Stimulated activated CD4-positive, alpha-beta T cell treated with anti-CD3 and anti-CD28 coated beads, TNF-alpha, amount 100 ng/mL, for 24 hours (primary cell): ENCODE data around the gene RP9.

ENCODE experiments used
- DNase-seq, 3 experiments: peaks; one replicate each; pipeline ENCODE4 v3.0.0-alpha.2; 2020; ENCODE audit warnings: low read depth in 3 of 3

Gene RP9

GRCh38 chr7:33062782-33063443 lies 46.3 kb downstream of the RP9 start:
- peak; percentile 79 to 91 (median 87) for DNase-seq

DNA sequence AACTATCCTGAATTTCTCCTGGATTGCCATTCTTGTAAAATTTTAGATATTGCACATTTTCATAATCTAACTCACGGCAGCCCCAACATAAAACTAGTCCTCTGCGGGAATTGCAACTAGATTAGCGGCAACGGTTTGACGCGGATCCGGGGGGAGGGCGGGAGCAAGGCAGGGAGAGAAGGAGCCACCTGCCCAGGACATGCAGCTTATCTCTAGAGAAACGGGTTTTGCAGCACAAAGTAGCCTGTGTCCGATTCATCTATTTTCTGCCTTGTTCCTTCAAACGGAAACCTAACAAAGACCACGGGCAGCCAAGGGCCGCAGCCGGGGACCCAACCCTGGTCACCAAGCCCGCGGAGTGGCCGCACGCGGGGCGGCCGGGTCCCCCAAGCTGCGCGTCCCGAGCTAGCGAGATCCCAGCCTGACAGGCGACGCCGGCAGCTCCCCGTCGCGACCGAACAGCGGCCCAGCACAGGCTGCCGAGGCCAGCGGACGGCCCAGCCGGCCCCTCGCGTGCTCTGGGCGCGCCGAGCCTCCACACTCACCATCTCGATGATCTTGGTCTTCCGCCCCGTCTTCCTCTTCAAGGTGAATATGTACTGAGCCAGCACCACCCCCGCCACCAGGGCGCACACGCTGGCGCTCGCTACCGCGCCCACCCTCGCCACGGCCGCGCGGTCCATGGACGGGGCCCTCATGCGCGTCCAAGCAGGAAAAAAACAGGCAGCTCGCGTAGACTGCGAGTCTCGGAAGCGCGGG lies 47.0 kb downstream of the RP9 start, which contains the start of gene NT5C3A:
Gene NT5C3A (minus strand): TSS at position 754 of the 759 bp plus-strand sequence. CDS start 71 bp downstream, at position 683.
- peak in 2 of 3 experiments; percentile 10 to 34 for DNase-seq

DNA sequence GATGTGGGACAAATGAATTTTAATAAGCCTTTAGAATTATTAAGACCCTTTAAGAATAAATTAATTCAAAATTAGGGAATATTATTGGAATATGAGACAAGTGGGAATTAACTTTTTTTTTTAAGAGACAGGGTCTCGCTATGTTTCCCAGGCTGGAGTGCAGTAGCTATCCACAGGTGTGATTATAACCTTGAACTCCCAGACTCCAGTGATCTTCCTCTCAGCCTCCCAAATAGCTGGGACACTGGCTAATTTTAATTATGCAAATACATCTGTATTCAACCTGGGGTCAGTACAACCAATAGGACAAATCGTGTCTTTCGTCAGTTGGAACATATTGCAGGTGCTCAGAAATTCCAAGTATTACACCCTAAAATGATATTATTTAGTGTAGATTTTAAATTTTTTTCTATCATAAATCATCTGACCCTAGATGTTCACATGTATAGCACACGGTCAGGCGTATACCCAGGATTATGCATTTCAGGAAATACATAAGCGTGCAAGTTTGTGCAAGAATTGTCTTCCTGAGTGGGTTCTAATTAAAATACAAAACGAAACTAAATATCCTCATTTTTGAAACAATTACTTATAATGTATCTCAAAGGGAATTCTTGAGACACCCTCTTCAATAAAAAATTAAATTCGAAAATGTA lies 47.8 kb downstream of the RP9 start:
- no peak for DNase-seq

DNA sequence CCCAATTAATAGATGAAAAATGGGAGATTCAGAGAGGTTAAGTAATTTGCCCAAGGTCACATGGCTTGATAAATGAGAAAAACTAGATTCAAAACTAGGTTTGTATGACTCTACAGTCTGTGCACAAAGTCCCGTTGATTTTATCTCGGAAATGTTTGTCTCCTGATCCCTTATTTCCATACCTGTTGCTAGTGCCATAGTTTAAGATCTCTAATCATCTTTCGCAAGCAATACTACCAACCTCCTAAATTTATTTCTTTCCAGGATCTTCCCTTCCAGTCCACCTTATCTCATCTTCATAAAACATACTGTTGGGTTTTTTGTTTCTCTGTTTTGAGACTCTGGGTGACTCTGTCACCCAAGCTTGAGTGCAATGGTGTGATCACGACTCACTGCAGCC lies 49.6 kb downstream of the RP9 start:
- DNase-seq: no peak

DNA sequence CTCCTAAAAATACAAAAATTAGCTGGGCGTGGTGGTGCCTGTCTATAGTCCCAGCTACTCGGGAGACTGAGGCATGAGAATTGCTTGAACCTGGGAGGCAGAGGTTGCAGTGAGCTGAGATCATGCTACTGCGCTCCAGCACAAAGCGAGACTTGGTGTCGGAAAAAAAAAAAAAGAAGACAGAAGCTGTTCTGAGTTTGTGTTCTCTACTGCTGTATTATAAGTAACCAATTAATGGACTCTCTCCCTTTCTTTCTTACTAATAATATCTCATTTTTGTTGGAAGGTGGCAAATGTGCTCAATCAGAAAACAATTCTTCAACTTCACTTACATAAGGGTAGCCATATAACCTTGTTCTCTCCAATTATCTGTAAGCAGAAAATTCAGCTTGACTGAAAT lies 54.0 kb downstream of the RP9 start:
- no peak for DNase-seq

DNA sequence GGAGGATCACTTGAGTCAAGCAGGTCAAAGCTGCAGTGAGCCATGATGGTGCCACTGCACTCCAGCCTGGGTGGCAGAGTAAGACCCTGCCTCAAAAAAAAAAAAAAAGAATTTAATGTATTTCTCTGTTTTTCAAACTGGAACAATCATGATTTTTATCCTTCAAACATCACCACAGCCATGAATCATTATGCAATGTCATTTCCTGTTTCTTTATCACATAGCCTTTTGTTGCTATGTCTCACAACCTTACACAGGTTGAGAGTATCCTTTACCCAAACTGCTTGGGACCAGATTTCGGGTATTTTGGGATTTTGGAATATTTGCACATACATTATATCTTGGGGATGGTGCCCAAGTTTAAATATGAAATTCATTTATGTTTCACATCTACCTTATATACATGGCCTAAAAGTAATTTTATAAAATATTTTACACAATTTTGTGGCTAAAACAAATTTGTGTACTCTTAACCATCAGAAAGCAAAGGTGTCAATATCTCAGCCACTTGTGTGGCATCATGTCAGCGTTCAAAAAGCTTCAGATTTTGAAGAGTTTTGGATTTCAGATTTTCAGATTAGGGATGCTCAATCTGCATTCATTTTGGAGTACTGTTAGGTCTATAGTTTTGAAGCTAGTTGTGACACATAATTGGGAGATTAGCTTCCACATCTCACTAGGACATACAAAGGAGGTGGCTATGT lies 54.8 kb downstream of the RP9 start:
- no peak for DNase-seq

- DNase-seq: no peak
These were observed 55.5 kb downstream of the RP9 start for GRCh38 chr7:33053721-33054120.

GRCh38 chr7:33050535-33051318 lies 58.5 kb downstream of the RP9 start:
- no peak for DNase-seq

GRCh38 chr7:33048704-33049103 lies 60.5 kb downstream of the RP9 start:
- no peak for DNase-seq

DNA sequence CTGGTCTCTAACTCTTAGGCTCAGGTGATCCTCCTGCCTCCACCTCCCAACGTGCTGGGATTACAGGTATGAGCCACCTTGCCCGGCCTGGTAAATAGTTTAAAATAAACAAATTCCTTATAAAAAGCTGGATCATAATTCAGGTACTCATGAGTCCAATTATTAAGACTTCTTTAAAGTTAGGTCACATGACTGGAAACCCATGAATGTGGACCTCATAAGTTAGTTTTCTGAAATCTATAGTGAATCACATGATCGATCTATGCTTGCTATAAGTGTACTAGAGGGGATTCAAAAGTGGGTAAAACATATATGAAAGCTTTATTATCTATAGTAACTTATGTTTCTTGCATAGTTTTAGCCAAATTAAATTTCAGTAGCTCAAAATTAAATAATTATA lies 60.9 kb downstream of the RP9 start:
- DNase-seq: no peak

DNA sequence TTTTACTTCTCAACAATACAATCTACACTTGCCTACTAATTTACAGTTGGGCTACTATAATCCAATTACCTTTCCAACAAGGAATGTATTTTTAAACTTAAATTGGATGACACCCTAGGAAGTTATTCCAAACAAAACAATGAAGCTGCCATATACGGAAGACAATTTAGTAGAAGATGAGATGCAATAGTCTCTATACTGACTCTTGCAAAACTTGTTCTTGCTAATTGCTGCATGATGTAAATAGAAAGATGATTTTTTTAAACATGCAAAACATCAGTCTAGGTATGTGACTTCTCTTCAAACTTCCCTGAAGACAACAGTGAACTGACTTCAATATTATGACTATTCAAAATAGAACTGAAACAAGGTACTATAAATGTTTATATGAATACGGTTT lies 64.2 kb downstream of the RP9 start:
- no peak for DNase-seq
